ENCODE results near the gene CRTAC1.

- TF ChIP-seq RAD21 (IDR thresholded peaks at IDR 0.05), result no peak
- no peak for TF ChIP-seq CTCF (IDR thresholded peaks at IDR 0.05; ENCODE audit: low read depth, low read length, missing input control)
- no peak for TF ChIP-seq GABPA (IDR thresholded peaks at IDR 0.05 in 1 of 2, conservative IDR thresholded peaks at IDR 0.05 in 1 of 2)
- no peak for TF ChIP-seq YY1 (IDR thresholded peaks at IDR 0.05)
- no peak for TF ChIP-seq SP1 (IDR thresholded peaks at IDR 0.05)
Measured at GRCh38 chr10:97907211-97907610, 123.2 kb downstream of the CRTAC1 start.

Measured in liver (tissue), 3 donors.